T follicular helper cell (primary cell): ENCODE data around the gene TRPV6.

Experiments
- DNase-seq: peaks from one replicate; pipeline ENCODE4 v3.0.0-alpha.2; 2020; ENCODE audit warnings: low read depth

Gene TRPV6

GRCh38 chr7:142908290-142908689, 22.7 kb upstream of the TRPV6 start:
- no peak for DNase-seq

DNA sequence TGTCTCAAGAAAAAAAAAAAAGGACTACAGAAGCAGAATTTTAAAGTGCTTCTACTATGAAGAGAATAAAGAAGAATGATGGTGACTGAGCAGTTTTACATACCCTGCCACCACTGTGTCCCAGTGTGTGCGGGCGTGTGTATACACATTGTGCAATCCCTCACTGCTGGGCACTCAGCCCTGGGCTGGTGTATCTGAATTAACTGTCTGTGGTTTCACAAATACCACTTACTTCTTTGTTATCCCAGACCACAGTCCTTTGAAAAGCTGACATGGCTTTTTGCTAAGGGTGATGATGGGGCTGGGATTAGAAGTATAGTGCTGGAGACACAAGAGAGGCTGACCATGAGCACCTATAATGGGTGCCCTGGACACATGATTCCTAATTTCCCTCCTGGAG, 21.1 kb upstream of the TRPV6 start:
- DNase-seq, result no peak

GRCh38 chr7:142905759-142906158, 20.2 kb upstream of the TRPV6 start:
- no peak for DNase-seq

GRCh38 chr7:142904128-142904527, 18.6 kb upstream of the TRPV6 start:
- DNase-seq, result no peak

DNA sequence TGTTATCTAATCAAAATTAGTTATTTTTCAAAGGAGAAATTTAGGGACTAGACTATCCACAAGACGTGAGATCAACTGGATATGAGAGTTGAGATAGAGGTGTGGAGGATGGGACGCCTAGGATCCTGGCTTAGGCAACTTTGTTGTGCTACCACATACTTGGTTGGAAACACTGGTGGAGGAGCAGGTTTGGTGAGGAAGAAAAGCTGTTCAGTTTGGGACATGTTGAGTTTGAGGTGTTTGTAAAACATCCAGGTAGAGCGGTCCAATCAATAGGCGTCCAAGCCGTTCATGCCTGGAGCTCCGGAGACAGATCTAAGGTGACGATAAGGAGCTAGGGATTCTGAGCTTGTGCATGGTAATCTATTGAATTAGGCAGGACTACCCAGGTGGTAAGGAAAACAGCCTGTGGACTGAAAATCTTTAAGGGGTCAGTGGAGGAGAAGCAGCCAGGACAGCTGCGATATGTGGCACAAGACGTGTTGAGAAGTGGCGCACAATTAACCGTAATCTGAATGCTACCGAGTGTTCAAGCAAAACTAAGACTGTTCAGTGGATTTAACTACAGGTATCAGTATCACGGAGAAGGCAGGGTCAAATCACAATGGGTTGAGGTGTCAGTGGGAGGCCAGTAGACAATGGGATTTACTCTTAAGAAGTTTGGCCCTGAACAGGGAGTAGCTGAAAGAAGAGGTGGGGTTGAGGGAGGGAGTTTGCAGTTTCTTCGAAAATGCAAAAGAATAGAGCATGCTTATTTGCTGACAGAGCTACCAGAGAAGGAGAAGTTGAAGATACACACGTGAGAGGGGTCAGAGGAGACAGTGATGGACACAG, 16.1 kb upstream of the TRPV6 start:
- DNase-seq, result no peak

GRCh38 chr7:142899661-142900060, 14.1 kb upstream of the TRPV6 start:
- no peak for DNase-seq

DNA sequence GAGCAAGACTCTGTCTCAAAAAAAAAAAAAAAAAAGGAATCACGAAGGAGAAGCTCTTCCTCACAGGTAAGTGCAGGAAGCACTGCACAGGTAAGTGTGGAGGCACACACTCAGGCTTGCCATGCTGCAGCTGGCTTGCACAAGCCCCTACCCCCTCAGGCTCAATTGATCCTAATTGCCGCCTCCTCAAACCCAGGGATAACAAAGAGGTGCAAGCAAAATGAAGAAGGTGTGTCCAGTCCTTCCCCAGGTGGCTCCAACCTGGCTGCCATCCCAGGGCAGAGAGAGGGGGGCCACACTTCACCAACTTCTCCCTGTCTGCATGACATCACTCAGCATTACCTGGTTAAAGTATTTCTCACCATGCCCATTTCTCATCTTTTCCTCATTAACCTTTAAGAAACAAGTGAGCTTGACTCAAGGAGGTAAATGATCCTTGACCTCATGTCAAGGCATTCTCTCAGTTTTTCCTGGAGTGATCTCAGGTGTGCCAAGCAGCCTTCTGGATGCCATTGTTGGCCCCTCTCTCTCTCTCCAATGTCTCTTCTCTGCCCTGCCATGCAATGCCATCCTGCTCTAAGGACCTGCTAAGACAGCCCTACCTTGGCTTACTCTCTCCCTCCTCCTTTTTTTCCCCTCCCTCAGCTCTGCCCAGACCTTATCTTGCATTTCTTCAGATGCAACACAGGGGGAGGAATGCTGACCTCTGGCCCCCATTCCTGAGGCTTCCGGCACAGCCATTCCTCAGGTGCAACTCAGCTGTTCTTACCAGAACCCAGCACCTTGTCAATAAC, 13.0 kb upstream of the TRPV6 start:
- DNase-seq, result no peak

DNA sequence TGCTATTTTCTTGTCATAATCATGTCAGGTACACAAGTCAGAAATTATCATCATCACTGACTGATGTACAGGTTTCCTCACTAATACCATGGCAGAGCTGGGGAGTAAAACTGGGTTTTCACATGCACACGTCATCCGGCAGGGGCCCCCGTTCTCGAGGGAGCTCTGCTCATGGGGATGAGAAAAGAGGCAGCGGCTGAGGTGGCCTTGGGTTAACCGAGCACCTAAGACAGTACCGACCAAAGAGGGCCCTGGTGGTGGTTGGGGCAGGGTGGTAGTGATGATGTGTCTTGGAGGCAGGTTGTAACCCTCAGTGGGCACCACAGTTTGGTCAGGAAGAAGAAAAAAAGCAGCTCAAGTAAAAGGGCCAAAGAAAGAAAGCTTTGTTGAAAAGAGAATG, 12.1 kb upstream of the TRPV6 start:
- no peak for DNase-seq

DNA sequence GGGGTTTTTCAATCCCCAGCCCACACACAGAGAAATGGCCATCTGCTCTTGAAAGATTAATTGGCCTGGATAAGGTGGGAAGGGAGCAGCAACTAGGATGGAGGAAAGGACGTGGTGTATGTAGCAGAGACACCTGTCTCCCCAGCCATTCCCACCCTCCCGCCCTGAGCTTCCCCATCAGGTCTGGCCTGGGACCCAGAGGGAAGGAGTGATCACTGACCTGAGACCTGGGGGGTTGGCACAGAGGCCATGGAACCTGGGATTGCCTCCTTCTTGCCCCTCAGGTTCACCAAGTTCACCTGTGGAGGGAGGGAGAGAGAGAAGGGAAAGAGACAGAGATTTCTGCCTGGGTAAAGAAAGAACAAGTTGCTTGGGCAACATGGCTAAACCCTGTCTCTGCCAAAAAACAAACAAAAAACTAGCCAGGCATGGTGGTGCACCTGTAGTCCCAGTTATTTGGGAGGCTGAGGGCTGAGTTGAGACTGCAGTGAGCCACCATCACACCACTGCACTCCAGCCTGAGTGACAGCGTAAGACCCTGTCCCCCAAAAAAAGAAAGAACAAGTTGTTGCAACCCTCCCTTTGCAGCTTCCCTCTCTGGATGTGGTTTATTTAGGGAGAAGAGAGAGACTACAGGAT, 11.3 kb upstream of the TRPV6 start:
- no peak for DNase-seq

DNA sequence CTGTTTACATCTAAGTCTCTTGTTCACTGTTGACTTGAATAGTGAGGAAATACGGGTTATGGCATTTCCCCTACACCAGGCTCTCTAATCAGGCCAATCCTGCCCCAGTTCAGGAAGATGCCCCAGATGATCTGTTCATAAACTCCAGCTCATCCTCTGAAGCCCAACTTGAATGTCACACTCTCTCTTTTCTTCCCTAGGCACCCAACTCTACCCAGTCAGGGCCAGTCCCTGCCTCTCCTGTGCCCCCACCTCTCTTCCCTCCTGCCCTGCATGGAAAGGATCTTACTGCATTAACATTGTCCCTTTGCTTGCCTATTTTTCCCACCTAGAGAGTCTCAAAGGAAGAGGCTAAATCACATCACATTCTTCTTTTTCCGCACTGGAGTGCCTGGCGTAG, 10.6 kb upstream of the TRPV6 start:
- DNase-seq, result no peak

- no peak for DNase-seq
Measured at GRCh38 chr7:142894985-142895593, 9.5 kb upstream of the TRPV6 start.

- DNase-seq, result no peak
Measured at GRCh38 chr7:142894112-142894984, 8.8 kb upstream of the TRPV6 start.

DNA sequence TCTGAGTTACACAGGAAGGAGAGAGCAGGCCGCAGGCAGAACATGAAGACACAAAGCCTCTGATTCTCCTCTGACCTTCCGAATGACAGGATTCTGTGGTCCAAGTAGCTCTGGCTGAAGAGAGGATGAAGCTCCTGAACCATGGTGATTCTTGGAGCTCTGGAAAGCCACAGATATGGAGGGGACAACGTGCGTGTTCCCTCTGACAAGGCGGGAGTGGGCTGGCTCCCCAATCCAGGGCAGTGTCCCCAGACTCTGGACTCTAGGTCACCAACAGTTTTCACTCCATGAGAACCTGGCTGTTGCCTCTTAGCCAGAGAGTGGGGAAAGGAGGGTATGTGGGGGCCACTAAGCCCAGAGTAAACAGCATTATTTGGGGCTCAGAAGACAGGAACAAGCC, 7.4 kb upstream of the TRPV6 start:
- no peak for DNase-seq

- DNase-seq, result no peak
Measured at GRCh38 chr7:142891490-142892082, 6.0 kb upstream of the TRPV6 start.

DNA sequence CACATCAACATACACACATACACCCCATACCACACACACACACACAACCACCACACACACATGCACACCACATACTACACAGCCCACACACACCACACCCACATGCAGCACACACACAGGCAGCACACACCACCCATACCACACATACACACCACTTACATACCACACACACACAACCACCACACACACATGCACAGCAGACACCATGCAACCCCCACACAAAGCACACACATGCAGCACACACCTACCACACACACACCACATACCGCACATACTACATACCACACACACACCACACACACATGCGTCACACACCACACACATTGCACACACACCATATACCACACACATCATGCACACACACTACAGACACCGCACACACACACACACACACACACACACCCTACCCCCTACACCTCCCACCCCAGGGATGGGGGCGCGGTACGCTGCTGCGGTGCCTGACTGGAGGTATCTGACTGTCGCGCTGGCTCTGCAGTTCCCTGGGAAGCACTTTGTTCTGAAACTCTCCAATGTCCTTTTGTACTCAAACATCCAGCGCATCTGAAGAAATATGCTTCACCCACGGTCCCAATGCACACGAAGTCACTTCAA, 5.4 kb upstream of the TRPV6 start:
- DNase-seq, result no peak

- DNase-seq, result no peak
Measured at GRCh38 chr7:142889816-142890215, 4.3 kb upstream of the TRPV6 start.

DNA sequence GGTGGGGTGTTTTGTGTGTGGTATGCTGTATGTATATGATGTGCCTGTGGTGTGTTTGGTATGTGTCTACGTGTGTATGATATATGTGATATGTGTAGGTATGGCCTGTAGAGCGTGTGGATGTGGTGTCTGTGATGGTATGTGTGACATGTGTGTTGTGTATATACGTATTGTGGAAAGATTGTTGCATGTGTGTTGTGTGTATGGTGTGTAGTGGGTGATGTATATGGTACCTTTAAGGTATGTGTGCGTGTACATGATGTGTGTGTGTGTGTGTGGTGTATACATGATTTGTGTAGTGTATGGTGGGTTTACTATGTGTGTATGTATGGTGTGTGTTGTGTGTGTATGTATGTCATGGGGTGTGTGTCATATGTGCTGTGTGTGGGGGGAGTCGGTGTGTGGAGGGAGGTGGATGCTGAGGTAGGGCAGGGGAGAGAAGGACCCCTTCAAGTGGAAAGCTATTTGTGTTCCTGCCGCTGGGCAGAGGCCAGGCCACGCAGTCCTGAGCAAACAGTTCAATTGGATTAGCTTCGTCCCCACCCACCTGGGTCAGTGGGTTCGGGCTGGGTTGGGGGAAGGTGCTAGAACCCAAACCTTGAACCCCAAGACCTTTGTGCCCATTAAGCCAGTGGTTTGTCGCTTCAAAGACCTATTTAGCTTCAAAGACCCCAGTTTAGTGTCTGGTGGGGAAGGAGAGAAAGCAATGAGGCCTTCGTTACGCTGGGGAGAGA, 1.9 kb upstream of the TRPV6 start:
- DNase-seq, result no peak

GRCh38 chr7:142886866-142887265, 1.3 kb upstream of the TRPV6 start:
- DNase-seq, result no peak

DNA sequence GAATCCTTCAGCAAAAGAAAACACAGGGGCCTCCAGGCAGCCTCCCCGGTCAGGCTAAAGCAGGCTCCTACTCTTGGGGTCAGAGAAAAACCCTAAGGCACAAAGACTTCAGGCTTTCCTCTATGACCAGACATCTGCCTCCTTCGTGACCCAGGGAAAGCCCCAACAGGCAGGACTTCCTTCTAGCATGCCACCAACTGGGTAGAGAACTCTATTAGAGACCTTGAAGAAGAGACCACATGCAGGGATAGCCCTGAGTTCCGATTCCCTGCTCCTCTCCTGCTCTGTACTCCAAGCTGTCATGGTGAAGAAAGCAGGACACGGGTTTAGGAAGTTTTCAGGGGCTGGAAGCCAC, 1.3 kb downstream of the TRPV6 start:
- no peak for DNase-seq
